IMR-90 (cell line): ENCODE data around the gene CLDN6.

ENCODE experiments used
- BHLHE40 ChIP-seq: fragments of 150-350 bp; IDR thresholded peaks from 2 replicates; pipeline ENCODE4 v1.6.1; 2016; ENCODE audit warnings: mild to moderate bottlenecking, low read depth, low read length
- POLR2A ChIP-seq: IDR thresholded peaks from 2 replicates; pipeline ENCODE4 v1.6.1; 2012; ENCODE audit warnings: mild to moderate bottlenecking, low read depth, low read length
- RCOR1 ChIP-seq: IDR thresholded peaks from 2 replicates; pipeline ENCODE4 v1.6.1; 2012; ENCODE audit warnings: mild to moderate bottlenecking, low read length, improper control_type of control experiment; ENCODE audit not compliant: insufficient replicate concordance
- TF ChIP-seq, protein P1 (sequence below): conservative IDR thresholded peaks from 2 replicates; pipeline ENCODE4 v1.5.1; 2012; ENCODE audit warnings: mild to moderate bottlenecking, low read depth, low read length, improper control_type of control experiment

DNA sequence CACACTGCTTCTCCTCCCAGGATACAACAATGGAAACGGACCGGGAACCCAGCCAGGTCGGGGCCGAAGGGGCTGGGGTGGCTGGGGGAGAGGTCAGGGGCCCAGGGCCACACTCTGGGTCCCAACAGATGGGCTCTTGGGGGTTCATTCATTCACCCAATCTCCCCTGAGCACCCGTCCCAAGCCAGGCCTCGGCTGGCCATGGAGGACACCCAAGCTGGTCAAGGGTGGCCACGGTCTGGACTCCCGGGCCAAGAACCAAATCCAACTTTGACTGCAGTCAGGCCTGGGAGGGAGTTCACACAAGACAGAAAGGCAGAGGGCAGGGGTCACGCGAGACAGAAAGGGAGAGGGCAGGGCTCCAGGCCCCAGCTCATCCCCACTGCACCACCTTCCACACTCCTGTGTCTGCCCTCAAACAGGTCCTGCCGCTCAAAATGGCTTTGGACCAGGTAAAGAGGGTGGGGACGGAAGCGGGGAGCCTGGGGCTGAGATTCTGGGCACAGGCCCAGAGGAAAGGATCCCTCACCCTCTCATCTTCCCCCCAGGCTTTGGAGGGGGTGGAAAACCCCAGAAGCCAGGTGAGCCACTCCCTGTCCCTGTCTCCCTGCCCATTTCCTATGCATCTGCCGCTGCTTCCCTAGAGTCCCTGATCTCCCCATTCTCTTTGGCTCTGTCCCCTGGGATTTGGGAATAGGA, 25.5 kb downstream of the CLDN6 start:
- TF ChIP-seq, protein P1, sequence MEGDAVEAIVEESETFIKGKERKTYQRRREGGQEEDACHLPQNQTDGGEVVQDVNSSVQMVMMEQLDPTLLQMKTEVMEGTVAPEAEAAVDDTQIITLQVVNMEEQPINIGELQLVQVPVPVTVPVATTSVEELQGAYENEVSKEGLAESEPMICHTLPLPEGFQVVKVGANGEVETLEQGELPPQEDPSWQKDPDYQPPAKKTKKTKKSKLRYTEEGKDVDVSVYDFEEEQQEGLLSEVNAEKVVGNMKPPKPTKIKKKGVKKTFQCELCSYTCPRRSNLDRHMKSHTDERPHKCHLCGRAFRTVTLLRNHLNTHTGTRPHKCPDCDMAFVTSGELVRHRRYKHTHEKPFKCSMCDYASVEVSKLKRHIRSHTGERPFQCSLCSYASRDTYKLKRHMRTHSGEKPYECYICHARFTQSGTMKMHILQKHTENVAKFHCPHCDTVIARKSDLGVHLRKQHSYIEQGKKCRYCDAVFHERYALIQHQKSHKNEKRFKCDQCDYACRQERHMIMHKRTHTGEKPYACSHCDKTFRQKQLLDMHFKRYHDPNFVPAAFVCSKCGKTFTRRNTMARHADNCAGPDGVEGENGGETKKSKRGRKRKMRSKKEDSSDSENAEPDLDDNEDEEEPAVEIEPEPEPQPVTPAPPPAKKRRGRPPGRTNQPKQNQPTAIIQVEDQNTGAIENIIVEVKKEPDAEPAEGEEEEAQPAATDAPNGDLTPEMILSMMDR = no peak
- TF ChIP-seq POLR2A (no peak), RCOR1 (no peak), BHLHE40 (no peak)
